GM08714 (cell line): ENCODE data around the gene TRABD.
A peak's percentile ranks its signal among the peaks of the same experiment; 100 is the strongest.
"Not testable (repeated sequence)": the region's sequence is repeated elsewhere in the genome, so short reads cannot be mapped to it uniquely, and the experiment has no call there.

ENCODE experiments used
- H3K4me3 ChIP-seq: fragments of 200-500 bp; sonication (Bioruptor generic); 2 replicates; pipeline ENCODE4 v1.5.1; 2014; ENCODE audit warnings: mild to moderate bottlenecking, low read length, inconsistent platforms
- ZNF274 ChIP-seq: IDR thresholded peaks from 2 replicates; pipeline ENCODE4 v1.6.1; 2012; ENCODE audit warnings: mild to moderate bottlenecking, low read depth, low read length

TRABD gene

DNA sequence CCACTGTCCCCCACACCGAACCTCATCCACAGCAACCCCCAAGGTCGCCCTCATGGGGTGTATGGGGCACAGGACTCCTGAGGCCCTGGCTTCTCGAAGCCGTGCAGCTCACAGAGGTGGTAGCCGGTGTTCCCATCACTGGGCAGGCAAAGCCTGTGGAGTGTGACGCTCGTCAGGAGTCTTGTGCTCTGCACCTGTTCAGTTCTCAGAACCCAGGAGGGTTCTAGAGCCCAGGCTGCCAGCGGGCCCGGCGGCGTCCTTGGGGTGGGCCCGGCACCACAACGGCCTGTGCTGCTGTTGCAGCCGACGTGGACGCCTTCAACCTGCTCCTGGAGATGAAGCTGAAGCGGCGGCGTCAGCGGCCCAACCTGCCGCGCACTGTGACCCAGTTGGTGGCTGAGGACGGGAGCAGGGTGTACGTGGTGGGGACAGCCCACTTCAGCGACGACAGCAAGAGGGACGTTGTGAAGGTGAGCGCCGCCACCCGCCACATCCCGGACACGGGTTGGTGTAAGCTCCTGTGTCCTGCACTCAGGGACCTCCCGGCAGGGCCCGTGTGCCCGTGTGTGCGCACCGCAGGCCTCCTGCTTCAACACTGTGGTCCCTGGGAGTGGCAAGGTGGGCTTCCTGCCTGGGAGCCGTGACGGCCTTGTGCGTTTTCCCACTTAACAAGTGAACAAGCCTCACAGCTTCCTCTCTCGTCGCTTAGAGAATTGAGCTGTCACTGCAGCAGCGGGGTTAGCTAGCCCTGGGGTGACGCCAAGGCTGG lies 8.5 kb downstream of the TRABD start:
- no peak overlapping the region for H3K4me3 ChIP-seq

DNA sequence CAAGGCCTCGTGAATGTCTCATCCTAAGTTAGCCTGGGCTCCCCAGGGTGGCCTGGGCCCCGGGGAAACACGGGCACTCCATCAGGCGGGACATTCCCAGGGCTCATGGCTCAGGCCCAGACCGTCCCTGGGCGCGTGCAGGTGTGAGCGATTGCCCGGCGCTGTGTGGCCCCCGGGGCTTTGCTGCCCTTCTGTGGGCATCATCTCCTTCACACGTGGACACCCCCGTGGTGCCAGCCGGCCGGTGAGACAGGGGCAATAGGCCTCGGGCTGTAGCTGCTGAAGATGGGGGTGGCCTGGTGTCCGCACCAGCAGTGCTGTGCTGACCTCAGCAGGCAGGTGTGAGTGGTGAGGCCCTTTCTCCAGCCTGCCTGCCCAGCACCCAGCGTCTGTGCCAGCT lies 10.5 kb downstream of the TRABD start:
- no peak overlapping the region for H3K4me3 ChIP-seq
- no peak for TF ChIP-seq ZNF274

More for the DNA sequence above, 8.5 kb downstream of the TRABD start:
- TF ChIP-seq ZNF274, result no peak

GRCh38 chr22:50197000-50197800 lies 11.5 kb downstream of the TRABD start:
- TF ChIP-seq ZNF274, result no peak
- H3K4me3 ChIP-seq, result no peak overlapping the region

DNA sequence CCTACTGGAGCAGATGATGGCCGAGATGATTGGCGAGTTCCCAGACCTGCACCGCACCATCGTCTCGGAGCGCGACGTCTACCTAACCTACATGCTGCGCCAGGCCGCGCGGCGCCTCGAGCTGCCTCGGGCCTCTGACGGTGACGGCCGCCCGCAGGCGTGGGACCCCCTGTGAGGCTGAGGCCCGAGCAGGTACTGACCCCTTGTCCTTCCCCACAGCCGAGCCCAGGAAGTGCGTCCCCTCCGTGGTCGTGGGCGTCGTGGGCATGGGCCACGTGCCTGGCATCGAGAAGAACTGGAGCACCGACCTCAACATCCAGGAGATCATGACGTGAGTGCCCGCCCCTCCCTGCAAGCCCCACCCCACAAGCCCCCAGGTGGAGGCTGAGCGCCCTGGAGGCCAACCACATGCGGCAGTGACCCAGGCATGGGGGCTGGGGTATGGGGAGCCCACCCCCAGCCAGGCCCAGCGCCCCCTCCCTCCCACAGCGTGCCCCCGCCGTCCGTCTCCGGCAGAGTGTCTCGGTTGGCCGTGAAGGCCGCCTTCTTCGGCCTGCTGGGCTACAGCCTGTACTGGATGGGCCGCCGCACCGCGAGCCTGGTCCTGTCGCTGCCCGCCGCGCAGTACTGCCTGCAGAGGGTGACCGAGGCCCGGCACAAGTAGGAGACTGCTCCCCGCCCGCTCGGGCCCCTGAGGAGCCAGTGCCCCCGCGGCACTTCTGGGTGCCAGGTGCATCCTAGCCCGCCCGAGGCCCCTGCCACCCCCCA lies 12.3 kb downstream of the TRABD start:
- H3K4me3 ChIP-seq, result no peak overlapping the region
- TF ChIP-seq ZNF274, result no peak

GRCh38 chr22:50198624-50199017 lies 12.9 kb downstream of the TRABD start:
- H3K4me3 ChIP-seq, result no peak overlapping the region
- no peak for TF ChIP-seq ZNF274

- no peak overlapping the region for H3K4me3 ChIP-seq
These were observed 13.6 kb downstream of the TRABD start for GRCh38 chr22:50199251-50199721.

GRCh38 chr22:50199829-50200460 lies 14.2 kb downstream of the TRABD start:
- H3K4me3 ChIP-seq, result peak overlapping the region; percentile 85
- no peak for TF ChIP-seq ZNF274

More at GRCh38 chr22:50199251-50199721, 13.6 kb downstream of the TRABD start:
- TF ChIP-seq ZNF274, result no peak

- no peak for TF ChIP-seq ZNF274
- peak within 1 kb of the TSS; percentile 85 for H3K4me3 ChIP-seq
These were observed 14.9 kb downstream of the TRABD start, which contains the start of gene SELENOO for GRCh38 chr22:50200461-50201190. Gene SELENOO, plus strand, starts transcription at chr22:50201011. Its CDS starts 26 bp downstream, at chr22:50201037.

- TF ChIP-seq ZNF274, result no peak
- H3K4me3 ChIP-seq, result peak overlapping the region; percentile 61
These were observed 15.7 kb downstream of the TRABD start for GRCh38 chr22:50201191-50202129.

- H3K4me3 ChIP-seq, result peak overlapping the region; percentile 61; the same call in 1 of the 2 replicates
- TF ChIP-seq ZNF274, result no peak
These were observed 16.5 kb downstream of the TRABD start for GRCh38 chr22:50202130-50202666.

DNA sequence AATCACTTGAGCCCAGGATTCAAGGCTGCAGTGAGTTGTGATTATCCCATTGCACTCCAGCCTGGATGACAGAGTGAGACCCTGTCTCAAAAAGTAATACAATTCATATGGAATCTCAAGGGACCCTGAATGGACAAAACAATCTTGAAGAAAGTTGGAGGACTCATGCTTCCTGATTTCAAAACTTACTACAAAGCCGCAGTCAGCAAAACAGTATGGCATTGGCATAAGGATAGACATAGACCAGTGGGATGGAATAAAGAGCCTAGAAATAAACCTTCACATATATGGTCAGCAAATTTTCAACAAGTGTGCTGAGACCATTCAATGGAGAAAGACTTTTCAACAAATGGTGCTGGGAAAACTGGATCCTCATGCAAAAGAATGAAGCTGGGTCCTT lies 17.6 kb downstream of the TRABD start:
- no peak overlapping the region for H3K4me3 ChIP-seq
- TF ChIP-seq ZNF274, result no peak

- no peak for TF ChIP-seq ZNF274
- H3K4me3 ChIP-seq, result no peak overlapping the region
These were observed 18.9 kb downstream of the TRABD start for GRCh38 chr22:50204571-50204970.

GRCh38 chr22:50204998-50205397 lies 19.3 kb downstream of the TRABD start:
- not testable (repeated sequence) for H3K4me3 ChIP-seq
